HG03558 (cell line): ENCODE data around the gene ERMN.

Source experiments
- ATAC-seq: cut with Tn5 transposase; IDR thresholded peaks from one replicate; pipeline ENCODE4 v1.9.1; 2021; ENCODE audit warnings: moderate number of reproducible peaks; ENCODE audit not compliant: unreplicated experiment; ENCODE audit errors: extremely low read depth

ERMN gene

DNA sequence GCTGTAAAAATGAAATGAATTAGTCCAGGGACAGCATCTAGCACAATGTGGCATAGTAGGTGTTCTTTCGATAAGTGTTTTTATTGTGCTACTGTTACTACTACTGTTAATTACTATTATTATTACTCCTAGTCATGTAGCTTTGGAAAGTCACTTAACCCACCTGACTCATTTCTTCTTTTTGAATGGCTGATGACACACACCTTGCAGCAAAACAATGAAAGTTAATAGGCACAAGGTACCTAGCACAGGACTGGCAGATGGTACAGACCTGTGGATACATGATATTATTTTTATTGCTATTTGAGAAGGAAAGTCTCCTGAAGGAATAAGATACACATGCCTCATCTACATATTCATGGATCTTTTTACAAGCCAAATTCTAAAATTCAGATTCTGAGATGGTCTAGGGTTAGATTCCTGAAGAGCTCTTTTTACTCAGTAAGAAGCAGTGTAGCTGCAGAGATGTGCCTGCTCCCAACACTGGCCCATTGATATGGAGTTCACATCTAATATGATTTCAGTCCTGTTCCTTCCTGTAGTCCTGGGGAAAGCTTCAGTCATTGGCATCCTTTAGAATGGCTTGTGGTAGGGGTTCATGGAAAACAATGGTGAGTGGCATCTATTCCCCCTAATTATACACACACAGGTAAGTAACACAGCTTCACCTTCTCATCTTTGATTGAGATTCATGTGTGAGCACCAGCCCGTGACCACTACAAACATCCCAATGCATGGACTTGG, 7.9 kb upstream of the ERMN start:
- no peak for ATAC-seq

DNA sequence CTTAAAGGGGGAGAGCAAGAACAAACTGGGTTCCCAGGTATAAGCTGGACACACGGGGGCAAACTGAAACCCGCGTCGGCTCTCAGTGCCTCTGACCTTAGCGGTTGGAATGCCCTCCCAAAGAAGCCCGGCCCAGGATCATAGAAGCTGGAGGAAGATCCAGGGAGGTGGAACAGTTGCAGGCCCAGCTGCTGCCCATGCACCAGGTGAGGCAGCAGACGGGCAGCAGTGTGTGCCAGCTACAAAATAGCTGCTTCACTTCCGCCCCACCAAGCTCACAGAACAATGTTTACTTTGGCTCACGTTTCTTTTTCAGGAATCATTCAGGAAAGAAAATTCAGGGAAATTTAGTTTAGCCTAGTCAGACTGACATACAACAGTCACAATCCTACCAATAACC, 3.9 kb upstream of the ERMN start:
- ATAC-seq = no peak

DNA sequence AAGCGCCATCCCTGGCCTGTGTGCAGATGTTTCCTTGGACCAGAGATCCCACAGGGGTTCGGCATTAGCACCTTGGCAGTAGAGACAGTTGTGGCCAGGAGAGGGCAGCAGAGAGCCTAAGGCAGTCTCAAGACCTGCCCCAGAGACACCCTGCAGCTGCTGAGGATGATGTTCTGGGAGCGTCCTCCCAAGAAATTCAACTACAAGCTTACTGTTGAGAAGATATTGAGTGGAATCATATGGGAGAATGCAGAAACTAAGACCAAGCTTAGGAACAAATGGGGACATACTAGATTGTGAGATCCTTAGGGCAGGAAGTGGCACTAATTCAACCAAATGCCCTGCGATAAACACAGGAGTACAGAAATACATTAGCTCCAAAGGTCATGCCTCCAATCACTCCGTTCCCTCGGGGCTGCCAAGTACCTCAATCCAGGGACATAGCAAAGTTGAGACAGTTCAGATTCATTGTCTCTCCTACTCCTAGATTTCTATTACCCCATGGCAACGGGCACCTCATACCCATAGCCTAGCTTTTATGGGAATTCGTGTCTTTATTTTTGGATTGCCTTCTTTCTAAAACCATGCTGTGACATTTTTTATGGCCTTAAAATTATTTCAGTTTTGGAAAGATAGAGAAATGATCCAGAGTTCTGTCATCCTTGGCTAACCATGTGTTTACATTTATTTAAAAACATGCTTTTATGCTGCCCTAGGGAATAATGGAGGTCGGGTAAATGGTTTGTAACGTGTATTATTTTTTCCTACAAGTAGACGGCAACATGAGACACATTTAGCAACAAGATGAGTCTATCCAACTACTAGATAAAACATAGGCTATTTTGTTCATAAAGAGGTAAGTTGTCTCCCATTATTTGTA, 2.2 kb upstream of the ERMN start:
- ATAC-seq = peak; percentile 96

DNA sequence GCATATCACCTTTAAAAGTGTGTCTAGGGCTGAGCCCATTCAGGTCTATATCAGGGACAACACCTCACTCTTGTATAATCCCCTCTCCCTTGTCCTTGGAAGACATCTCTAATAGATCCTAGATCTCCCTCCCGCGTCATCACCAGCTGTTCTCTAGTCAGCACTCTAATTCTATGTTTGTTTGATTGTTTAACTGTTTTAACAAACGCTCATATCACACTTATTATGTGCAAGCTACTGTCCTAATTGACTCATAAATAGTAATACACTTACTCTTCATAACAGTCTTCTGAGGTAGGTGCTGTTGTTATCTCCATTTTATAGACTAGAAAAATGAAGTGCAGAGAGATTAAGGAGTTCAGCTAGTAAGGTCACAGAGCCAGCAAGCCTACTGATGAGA, 1.6 kb upstream of the ERMN start:
- no peak for ATAC-seq

DNA sequence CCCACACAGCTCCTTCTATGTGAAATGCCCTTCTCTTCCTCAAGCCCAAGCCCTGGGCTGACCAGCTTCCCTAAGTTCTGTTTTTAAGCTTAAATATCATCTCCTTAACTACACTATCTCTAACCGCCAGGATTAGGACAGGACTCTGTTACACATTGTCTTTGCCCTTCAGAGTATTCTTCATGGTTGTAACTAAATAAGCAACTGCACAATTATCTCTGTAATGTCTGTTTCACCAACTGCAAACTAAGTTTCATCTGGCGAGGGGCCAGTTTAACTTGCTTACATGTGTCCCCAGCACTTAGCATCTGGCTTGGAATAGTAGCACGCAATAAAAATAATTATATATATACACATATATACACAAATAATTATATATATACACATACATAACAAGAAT, 1.1 kb upstream of the ERMN start:
- ATAC-seq = no peak

DNA sequence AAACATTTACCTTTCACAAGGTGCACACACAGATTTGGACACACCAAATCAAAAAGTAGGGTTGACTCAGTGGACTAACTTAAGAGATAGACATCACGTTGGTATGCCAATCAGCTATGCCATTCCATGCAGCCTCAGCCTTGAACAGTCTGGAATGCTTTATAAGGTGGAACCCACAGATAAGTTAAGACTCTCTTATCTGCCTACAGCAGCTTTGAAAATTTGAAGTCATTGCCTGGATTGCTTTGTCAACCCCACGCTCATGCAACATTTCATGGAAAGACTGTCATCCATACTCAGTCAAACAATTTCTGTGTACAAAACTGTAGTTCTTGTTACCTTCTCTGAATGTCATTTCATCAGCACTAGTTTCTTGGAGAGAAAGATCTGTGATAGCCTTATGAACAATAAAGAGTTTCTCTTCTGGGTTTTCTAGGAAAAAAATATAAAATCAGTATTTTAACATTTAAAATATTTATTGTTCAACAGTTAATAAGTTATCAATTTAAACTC, 1.2 kb downstream of the ERMN start:
- ATAC-seq = no peak

DNA sequence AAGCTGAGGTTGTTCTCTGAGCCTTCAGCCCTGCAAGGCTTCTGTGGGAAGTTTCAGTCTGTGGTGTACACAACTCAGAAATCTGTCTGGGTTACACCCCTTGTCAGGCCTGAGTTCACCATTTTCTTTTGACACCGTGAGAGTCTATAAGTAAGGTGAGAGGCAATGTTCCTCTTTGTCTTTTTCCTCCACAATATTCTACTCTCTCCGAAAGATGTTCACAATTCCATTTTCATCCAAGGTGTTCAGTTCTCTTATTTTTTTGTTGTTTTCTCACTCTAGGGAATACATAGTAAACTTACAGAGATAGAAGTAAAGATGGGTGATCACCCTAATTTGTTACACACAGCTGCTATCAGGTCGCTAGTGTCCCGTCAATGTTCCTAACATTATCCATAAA, 3.2 kb downstream of the ERMN start:
- no peak for ATAC-seq

DNA sequence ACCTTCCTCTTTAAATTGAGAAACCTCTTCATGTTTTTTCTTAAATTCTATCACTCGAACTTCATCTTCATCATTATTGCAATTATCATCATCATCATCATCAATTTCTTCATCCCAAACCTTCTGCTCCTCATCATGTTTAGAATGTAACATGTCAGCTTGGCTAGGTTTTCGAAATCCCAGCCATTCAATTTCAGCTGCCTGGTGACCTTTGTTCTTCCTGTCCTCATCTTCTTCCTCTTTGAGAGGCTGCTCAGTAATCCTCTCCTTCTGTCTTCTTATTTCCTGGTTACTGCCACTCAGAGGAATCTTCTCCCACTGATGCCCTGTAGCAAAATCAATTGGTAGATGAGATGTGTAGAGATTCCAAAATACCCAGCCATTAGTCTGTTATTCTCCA, 4.2 kb downstream of the ERMN start:
- no peak for ATAC-seq

DNA sequence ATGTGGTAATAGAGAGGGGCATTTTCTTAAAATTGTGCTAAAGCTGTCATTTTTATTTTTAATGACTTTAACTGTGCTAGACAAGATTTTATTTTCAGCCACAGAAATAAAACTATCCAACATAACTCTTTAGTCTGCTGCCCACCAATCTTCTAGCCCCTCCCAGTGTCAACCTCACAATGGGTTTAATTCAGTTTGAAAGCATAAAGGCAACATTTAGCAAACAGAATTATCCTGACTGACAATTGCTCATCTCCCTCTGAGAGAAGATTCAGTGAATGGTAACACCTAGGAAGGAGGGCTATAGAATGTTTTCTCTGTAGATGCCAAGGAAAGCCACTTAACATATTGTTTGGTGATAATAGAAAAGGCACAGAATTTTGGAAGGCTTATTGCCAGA, 5.2 kb downstream of the ERMN start:
- ATAC-seq = no peak

DNA sequence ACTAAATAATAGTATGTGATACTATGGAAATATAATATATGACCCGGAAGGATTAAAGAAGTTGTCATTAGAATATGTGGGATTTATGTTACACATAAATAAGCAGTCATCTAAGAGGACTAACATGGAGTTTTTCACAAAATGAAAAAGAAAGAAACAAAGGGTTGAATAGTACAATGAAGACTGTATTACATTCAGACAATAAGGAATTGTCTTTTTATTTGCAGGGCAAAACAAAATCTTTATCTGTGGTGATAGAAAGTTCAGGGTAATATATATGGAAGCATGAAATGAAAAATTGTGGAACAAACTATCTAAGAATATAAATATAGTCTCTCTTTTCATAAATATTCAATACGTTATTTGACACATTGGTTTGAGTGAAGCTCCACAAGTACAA, 5.8 kb downstream of the ERMN start:
- no peak for ATAC-seq

DNA sequence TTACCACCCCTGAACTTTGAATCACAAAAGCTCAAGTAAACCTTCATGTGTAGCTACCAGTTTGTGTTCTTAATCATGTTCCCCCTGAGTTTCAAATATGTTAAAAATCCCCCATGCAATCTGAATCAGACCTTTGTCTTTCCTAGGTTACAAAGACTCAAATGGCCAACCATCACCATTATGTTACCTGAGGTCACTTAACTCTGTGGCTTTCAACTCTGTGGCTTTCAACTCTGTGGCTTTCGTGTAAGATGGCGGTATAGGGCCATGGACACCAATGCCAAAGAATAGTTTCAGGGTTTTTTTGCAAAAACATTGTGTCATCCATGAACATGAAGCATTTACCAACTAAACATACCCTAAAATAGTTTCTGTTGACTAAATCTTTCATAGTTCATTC, 6.7 kb downstream of the ERMN start:
- ATAC-seq = no peak

DNA sequence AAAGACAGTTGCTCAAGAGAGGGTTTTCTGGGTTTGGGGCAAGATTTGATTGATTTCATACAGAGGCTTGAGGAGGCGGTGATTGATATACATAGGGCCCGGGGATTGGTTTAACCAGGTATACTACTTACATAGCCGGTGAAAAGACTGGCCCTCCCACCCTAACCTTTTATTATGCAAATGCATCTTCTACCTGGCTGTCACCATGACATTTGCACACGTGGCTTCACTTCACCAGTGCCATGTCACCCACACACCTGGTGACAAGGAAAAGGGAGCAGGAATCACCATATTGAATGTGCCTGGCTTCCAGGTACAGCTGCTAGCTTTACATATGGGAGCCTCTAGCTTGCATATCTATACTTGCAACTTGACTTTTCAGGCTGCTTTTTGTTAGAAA, 9.7 kb downstream of the ERMN start:
- no peak for ATAC-seq

DNA sequence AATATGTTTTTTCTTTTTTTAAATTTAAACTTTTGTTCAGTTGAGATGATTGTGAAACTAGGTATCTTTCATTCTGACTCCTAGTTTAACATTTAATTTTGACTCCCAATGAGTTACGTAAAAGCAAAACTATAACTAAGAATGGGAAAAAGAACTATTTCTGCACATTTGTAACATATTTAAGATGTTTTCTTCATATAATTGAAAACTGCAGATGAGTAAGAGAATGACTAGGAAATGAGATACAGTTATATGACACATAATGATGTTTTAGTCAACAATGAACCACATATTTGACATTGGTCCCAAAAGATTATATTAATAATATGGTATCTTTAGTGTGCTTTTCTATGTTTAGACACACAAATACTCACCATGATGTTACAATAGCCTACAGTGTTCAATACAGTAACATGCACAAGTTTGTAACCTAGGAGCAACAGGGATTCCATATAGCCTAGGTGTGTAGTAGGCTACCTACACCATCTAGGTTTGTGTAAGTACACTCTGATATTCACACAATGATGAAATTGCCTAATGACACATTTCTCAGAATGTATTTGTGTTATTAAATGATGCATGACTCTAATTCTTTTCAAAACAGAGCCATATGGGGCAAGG, 12.6 kb downstream of the ERMN start:
- no peak for ATAC-seq

DNA sequence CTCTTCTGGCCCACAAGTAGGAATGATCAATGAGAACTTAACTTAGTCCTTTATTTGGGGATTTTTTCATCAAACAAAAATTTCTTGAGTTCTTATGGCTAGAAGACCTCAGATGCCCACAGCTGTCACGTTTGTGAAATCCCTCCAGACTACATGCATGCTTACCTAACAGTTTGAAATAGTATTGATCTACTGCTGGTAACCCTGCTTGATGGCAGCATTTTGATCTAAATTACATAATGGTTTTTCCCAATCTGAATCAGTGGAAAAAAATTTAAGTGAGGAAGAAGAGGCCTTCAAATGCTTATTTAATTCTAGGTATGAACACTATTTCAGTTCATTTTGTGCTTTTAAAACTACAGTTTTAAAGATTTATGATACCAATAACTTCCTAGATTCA, 13.9 kb downstream of the ERMN start:
- ATAC-seq = no peak

DNA sequence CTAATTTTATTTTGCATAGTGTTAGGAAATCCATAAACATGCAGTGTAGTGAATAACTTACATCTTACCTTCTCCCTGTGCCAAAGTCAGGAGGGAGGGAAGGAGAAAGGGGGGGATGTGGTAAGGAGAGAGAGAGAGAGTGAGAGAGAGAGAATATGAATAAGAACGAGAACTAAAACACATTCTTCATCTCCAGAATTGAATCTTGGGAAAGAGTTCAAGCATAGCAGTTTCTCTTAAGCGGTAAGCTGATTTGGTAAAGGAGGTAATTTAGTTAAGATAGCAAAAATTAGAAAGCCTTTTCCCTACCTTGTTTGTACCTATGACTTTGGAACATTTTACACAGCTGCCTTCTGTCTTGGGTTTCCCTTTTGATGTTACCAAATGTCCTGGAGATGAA, 15.7 kb downstream of the ERMN start:
- ATAC-seq = no peak

DNA sequence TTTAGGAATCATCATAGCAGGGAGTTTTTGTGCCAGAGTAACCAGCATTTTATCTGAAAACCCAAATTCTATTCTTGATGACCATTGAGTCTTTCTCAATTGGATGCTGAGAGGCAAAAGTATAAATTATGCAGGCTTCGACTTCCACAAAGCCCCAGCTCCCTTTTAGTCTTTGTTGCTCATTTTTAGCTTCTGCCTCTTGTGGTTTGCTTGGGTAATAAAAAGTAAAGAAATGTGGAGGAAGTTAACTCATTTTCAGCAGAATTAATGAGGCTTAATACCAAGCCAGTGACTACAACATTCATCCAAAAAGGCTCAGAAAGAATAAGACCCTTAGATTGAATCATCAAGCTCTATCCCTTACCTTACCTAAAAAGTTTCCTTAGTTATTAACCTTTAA, 18.6 kb downstream of the ERMN start:
- no peak for ATAC-seq

DNA sequence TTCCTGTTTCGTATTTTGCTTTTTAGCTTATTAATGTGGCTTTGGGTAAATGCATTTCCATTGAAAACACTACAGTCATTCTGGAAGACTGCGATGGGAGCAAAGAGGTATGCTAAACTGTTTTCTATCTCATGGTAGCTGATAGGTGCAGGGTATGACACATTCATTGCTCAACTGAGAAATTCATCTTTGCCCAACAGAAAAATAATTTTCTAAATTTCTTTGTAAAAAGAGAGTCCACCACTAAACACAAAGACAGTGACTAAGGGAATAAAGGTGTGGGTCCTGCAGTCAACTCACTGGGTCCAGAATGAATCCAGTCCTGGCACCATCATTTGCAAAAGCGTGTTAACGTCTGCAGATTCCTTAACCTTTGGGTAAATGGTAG, 19.9 kb downstream of the ERMN start:
- ATAC-seq = no peak

DNA sequence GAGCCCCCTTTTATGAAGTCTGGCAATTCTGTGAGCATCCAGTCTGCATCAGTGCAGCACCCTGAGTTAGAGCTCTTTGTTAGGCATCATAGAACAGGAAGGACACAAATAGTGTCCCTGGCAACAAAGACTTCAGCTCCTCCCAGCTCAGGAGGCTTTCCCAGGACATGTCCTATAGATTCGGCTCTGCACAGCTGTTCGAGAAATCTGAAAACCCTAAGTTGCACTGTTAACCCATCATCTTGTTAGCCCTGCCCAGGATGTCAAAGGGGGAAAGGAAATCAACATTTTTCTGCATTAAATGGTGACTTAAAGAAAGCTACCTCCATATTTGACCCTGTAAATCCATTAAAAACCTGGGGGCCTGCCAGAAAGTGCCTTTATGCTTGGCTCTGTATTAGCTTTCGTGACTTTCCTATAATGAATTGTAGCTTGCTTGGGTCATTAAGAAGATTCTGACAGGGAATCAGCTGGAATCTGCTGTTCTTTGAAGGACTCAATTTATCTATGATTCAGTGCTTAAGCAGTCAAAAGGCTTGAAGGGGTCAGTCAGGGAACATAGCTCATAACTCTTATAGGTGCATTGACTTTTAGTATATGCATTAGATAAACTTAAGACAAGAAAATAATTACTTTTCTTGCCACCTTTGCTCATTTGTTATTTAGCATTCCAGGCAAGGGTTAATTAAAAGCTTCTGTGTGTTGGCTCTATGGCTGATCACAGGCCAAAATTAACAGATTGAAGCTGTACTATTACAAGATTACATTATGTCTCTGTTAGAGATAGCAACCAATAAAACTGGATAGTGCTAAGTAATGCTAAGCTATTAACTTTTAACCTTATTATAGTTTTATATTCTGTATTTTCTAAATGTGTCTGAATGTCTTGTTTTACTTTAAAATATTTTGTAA, 20.6 kb downstream of the ERMN start:
- no peak for ATAC-seq

DNA sequence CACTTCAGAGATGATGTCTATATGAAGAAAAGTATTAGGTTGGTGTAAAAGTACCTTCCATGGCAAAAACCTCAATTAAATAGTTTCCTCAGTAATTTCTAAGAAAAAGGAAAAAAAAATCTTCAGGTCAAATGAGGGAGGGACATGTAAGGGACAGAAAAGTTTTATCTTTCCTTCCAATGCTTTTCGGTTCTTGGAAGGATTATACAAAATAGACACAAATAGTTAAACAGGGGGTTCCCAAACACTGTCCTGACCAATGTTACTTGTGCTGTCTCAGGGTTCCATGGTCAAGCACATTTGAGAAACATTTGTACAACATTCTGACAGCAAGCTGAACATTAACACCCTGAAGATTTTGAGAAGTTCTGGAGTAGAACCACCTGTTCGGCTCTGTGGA, 22.0 kb downstream of the ERMN start:
- ATAC-seq = no peak

DNA sequence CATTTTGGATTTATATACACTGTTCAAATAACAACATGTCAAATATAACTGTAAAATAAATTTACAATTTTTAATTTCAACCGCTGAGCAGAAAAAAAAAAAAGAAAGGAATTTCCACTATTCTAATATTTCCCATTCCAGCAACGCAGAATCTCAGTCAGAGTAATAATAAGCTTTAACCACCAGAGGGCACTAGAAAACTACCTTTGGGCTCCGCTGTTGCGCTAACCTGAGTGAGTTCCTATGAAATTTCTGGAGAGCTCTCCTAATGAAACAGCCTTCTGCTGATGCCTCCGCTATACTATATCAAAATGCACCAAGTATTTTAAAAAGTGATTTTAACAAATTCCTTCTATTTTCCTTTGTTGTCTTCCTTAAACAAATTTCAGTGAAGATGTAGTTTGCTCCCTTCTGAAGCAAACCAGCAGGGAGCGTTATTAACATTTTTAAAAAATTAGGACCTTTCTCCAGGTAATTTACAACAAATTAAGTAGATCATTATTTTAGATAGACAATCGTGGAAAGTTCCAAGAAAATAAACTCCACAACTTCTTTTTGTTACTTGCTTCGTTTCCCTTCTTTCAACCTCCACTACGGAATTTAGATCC, 23.0 kb downstream of the ERMN start:
- no peak for ATAC-seq
